ENCODE measurements around the gene ELAVL3. TPM values are rescaled to one million over a fixed set of nuclear protein-coding genes. Genes with fewer than 3 reads are reported as not detected.
"Not testable (repeated sequence)": the region's sequence is repeated elsewhere in the genome, so short reads cannot be mapped to it uniquely, and the experiment has no call there.

ELAVL3 gene
- total RNA-seq, 2 experiments from 2014 or later: 0.66 TPM; not detected in 1

DNA sequence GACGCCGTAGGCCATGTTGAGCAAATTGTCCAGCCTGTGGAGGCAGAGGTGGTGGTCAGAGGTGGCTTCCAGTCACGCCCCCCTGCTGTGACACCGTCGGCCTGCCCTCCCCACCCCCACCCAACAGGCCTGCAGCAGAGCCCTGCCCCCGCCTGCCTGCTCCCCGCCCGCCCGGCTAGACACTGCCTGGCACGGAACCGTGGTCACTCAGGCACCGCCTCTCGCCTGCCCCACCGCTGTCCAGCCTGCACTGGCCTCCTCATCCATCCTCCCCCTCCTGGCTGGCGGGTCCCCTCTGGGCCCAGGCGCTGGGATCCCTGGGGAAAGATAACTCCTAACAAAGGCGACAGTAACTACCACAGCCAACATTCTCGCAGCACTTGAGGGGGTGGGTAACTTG is 23.7 kb downstream of the ELAVL3 start:
- H3K9me3 Mint-ChIP-seq: no peaks in the 10 kb centered on the region
- H3K27ac Mint-ChIP-seq: no peak overlapping the region
- no peak overlapping the region for H3K4me3 Mint-ChIP-seq
- Histone ChIP-seq H3K27ac (ENCODE audit: low read depth in 1 of 2, low read length in 2 of 2) (no peak overlapping the region), H3K36me3 (ENCODE audit: insufficient read depth, low read length) (no peaks in the 10 kb centered on the region), H3K4me1 (ENCODE audit: insufficient read depth, low read length) (no peaks in the 10 kb centered on the region), H3K9me3 (ENCODE audit: control insufficient read depth in 1 of 2, insufficient read depth in 1 of 2, low read length in 2 of 2) (no peaks in the 10 kb centered on the region), H3K4me3 (ENCODE audit: low read length) (no peak overlapping the region), H3K27me3 (ENCODE audit: control insufficient read depth in 1 of 2, insufficient read depth in 2 of 2, low read length in 2 of 2) (no peaks in the 10 kb centered on the region)
- DNase-seq (no peak), ATAC-seq (ENCODE audit: poor library complexity) (no peak)
- CTCF ChIA-PET: no interaction called here
- peaks cover 23% of the 10 kb centered on the region for H3K27me3 Mint-ChIP-seq
- TF ChIP-seq, protein P1, sequence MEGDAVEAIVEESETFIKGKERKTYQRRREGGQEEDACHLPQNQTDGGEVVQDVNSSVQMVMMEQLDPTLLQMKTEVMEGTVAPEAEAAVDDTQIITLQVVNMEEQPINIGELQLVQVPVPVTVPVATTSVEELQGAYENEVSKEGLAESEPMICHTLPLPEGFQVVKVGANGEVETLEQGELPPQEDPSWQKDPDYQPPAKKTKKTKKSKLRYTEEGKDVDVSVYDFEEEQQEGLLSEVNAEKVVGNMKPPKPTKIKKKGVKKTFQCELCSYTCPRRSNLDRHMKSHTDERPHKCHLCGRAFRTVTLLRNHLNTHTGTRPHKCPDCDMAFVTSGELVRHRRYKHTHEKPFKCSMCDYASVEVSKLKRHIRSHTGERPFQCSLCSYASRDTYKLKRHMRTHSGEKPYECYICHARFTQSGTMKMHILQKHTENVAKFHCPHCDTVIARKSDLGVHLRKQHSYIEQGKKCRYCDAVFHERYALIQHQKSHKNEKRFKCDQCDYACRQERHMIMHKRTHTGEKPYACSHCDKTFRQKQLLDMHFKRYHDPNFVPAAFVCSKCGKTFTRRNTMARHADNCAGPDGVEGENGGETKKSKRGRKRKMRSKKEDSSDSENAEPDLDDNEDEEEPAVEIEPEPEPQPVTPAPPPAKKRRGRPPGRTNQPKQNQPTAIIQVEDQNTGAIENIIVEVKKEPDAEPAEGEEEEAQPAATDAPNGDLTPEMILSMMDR (IDR thresholded peaks at IDR 0.05): no peak
- POLR2A ChIA-PET: no interaction called here
- no peaks in the 10 kb centered on the region for H3K4me1 Mint-ChIP-seq (ENCODE audit: low read depth)
- no peaks in the 10 kb centered on the region for H3K36me3 Mint-ChIP-seq (ENCODE audit: low read depth)
- intact Hi-C loops (cut with DNase I, micrococcal nuclease): no loop called here

GRCh38 chr19:11456659-11457058 is 24.2 kb downstream of the ELAVL3 start:
- ATAC-seq (ENCODE audit: poor library complexity) (no peak), DNase-seq (no peak)
- H3K9me3 ChIP-seq (ENCODE audit: control insufficient read depth in 1 of 2, insufficient read depth in 1 of 2, low read length in 2 of 2): no peaks in the 10 kb centered on the region
- H3K27me3 ChIP-seq (ENCODE audit: control insufficient read depth in 1 of 2, insufficient read depth in 2 of 2, low read length in 2 of 2): no peaks in the 10 kb centered on the region
- H3K4me1 Mint-ChIP-seq (ENCODE audit: low read depth): no peaks in the 10 kb centered on the region
- H3K36me3 ChIP-seq (ENCODE audit: insufficient read depth, low read length): no peaks in the 10 kb centered on the region
- no peaks in the 10 kb centered on the region for H3K4me1 ChIP-seq (ENCODE audit: insufficient read depth, low read length)
- H3K36me3 Mint-ChIP-seq (ENCODE audit: low read depth): no peaks in the 10 kb centered on the region
- no peak overlapping the region for H3K4me3 ChIP-seq (ENCODE audit: low read length)
- no peak overlapping the region for H3K4me3 Mint-ChIP-seq
- peaks cover 23% of the 10 kb centered on the region for H3K27me3 Mint-ChIP-seq
- POLR2A ChIA-PET: no interaction called here
- no peak overlapping the region for H3K27ac ChIP-seq (ENCODE audit: low read depth in 1 of 2, low read length in 2 of 2)
- TF ChIP-seq, protein P1 (IDR thresholded peaks at IDR 0.05): no peak
- CTCF ChIA-PET: no interaction called here
- no peak overlapping the region for H3K27ac Mint-ChIP-seq
- H3K9me3 Mint-ChIP-seq: no peaks in the 10 kb centered on the region
- intact Hi-C loops (cut with DNase I, micrococcal nuclease): no loop called here

DNA sequence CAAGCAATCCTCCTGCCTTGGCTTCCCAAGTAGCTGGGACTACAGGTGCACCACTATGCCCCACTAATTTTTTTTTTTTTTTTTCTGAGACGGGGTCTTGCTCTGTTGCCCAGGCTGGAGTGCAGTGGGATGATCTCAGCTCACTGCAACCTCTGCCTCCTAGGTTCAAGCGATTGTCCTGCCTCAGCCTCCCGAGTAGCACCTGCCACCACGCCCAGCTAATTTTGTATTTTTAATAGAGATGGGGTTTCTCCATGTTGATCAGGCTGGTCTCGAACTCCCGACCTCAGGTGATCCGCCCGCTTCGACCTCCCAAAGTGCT is 25.7 kb downstream of the ELAVL3 start:
- POLR2A ChIA-PET; ATAC-seq (ENCODE audit: poor library complexity); H3K27me3 ChIP-seq (ENCODE audit: control insufficient read depth in 1 of 2, insufficient read depth in 2 of 2, low read length in 2 of 2); H3K27ac ChIP-seq (ENCODE audit: low read depth in 1 of 2, low read length in 2 of 2); H3K36me3 Mint-ChIP-seq (ENCODE audit: low read depth); intact Hi-C loops (cut with DNase I, micrococcal nuclease); H3K27ac Mint-ChIP-seq; DNase-seq; H3K36me3 ChIP-seq (ENCODE audit: insufficient read depth, low read length); H3K4me1 Mint-ChIP-seq (ENCODE audit: low read depth); H3K4me3 Mint-ChIP-seq; H3K4me1 ChIP-seq (ENCODE audit: insufficient read depth, low read length); H3K9me3 Mint-ChIP-seq; H3K4me3 ChIP-seq (ENCODE audit: low read length); H3K9me3 ChIP-seq (ENCODE audit: control insufficient read depth in 1 of 2, insufficient read depth in 1 of 2, low read length in 2 of 2): not testable (repeated sequence)
- H3K27me3 Mint-ChIP-seq: peaks cover 17% of the 10 kb centered on the region
- CTCF ChIA-PET: interaction anchor here (0.5 to 1.1 kb wide), 2 partner anchors 27 to 70 kb away, joined by 3 read pairs; no protein-coding TSS in a partner anchor
